T47D (cell line): ENCODE measurements around the gene SMIM20.
"Not testable (repeated sequence)": the region's sequence is repeated elsewhere in the genome, so short reads cannot be mapped to it uniquely, and the experiment has no call there.

Experiments
- DNase-seq, 2 experiments: peaks; one replicate each; pipeline versions ENCODE4 v3.0.0 to v3.0.0-alpha.2; 2011 to 2012; ENCODE audit warnings: low read depth in 1 of 2, low spot score in 1 of 2
- JUND ChIP-seq: IDR thresholded peaks from 2 replicates; pipeline ENCODE4 v1.6.1; 2012; ENCODE audit warnings: low read depth
- in situ Hi-C: cut with HindIII; loops from 2 replicates; pipeline ENCODE4 v1.10.0; 2016; ENCODE audit warnings: low sequenced_read_pairs, low pct_unique_long_range_greater_than_20kb

SMIM20 gene

GRCh38 chr4:25901030-25901430, 13.0 kb upstream of the SMIM20 start:
- TF ChIP-seq JUND: no peak
- in situ Hi-C loops: no loop called here
- DNase-seq: no peak

GRCh38 chr4:25903900-25904747, 9.9 kb upstream of the SMIM20 start:
- no peak for TF ChIP-seq JUND
- in situ Hi-C loops: no loop called here
- no peak for DNase-seq

- in situ Hi-C loops: no loop called here
- DNase-seq: no peak
- TF ChIP-seq JUND: no peak
These were observed 9.3 kb upstream of the SMIM20 start for GRCh38 chr4:25904748-25905082.

GRCh38 chr4:25905371-25905770, 8.6 kb upstream of the SMIM20 start:
- no peak for TF ChIP-seq JUND
- in situ Hi-C loops: no loop called here
- DNase-seq: no peak

GRCh38 chr4:25906113-25906512, 7.9 kb upstream of the SMIM20 start:
- DNase-seq, in situ Hi-C loops: not testable (repeated sequence)

- DNase-seq: no peak
- no peak for TF ChIP-seq JUND
- in situ Hi-C loops: no loop called here
These were observed 5.5 kb upstream of the SMIM20 start for GRCh38 chr4:25908491-25908901.

- DNase-seq: no peak
- no peak for TF ChIP-seq JUND
- in situ Hi-C loops: no loop called here
These were observed 2.7 kb upstream of the SMIM20 start for GRCh38 chr4:25911356-25911755.

- in situ Hi-C loops: no loop called here
- no peak for TF ChIP-seq JUND
- no peak for DNase-seq
These were observed 767 bp upstream of the SMIM20 start for GRCh38 chr4:25913056-25913850.

- DNase-seq: no peak
- TF ChIP-seq JUND: no peak
- in situ Hi-C loops: no loop called here
These were observed 791 bp downstream of the SMIM20 start for GRCh38 chr4:25914670-25915352.

GRCh38 chr4:25915353-25915705, 1.3 kb downstream of the SMIM20 start:
- TF ChIP-seq JUND: no peak
- DNase-seq: no peak
- in situ Hi-C loops: no loop called here

- in situ Hi-C loops: no loop called here
- no peak for TF ChIP-seq JUND
- no peak for DNase-seq
These were observed 2.9 kb downstream of the SMIM20 start for GRCh38 chr4:25916870-25917269.

GRCh38 chr4:25919676-25920075, 5.7 kb downstream of the SMIM20 start:
- in situ Hi-C loops: no loop called here

GRCh38 chr4:25921922-25922321, 7.9 kb downstream of the SMIM20 start:
- no peak for DNase-seq
- in situ Hi-C loops: no loop called here
- no peak for TF ChIP-seq JUND

More at GRCh38 chr4:25919676-25920075, 5.7 kb downstream of the SMIM20 start:
- peak in 1 of 2 experiments; percentile 14 for DNase-seq
- TF ChIP-seq JUND: no peak
